NCI-H226 (cell line): ENCODE results near the gene ACIN1.

Experiments
- DNase-seq: peaks from one replicate; pipeline ENCODE4 v3.0.0-alpha.2; 2015

The ACIN1 gene

DNA sequence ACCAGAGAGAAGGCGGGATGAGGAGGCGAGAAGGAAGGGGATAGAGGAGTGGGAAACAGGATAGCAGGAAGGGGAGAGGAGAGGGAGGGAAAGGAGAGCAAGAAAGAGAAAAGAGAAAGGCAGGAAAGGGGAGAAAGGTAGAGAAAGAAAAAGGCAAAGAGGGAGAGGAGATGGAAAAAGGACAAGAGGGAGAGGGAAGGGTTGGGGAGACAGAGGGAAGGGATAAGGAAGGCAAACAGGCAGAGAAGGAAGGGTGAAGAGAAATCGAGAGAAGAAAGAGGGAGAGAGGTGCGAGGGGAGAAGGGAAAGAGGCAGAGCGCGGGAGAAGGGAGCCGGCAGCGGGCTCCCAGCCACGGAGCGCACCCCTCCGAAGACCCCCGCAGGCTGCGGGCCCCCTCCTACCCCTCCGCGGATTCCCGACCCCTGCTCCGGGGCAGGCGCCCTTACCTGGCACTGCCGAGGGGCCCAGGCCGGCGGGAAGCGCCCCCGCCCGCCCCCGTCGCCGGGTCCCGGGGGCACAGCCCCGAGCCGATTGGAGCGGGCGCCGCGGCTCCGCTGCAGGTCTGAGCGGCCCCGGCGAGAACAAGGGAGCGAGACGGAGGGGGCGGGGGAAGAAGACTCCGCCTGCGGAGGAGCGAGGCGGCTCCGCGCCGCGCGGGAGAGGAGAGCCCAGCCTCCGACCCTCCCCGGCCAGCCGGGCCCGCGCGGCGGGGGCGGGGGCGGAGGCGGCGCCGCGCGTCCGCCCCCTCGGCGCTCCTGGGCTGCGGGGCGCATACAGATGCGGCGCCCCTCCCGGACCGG, 37.8 kb downstream of the ACIN1 start, which contains the start of gene CDH24:
CDH24 (minus strand) TSS at position 565 of the 801 bp plus-strand sequence. CDS start 1,787 bp downstream, outside the sequence.
- peak; percentile 77 for DNase-seq

DNA sequence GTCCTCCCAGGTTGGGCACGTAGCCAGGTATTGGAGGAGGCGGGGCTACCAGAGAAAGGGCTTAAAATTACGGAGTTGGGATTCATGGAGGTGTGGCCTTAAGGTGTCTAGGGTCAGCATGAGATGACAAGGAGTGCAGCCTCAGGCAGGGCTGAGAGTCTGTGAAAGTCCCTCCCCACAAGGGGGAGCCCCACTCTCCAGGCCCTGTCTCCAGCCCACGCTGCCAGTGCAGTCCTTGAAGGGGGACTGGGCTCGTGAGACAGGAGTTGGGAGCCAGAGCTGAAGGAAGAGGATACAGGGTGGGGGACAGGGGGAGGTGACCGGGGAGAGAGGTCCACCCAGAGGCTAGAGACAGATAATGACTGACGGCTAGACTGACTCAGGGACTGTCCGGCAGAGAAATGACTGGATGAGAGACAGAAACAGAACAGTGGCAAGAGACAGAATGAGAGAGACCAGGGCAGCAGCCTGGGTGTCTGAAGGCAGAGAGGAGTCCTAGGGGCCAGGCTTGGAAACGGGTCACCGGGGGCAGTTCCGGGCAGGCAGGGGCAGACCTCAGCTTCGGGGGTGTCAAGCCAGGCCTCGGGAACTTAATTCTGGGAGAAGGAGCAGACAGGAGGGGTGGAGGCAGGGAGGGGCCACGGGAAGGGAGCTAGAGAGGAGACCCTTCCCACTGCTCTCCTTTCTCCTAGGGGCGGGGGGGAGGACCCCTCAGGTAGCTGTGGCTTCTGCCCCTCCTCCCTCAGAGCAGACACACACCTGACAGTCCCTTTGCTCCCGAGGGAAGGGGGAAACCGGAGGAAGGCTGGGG, 38.6 kb downstream of the ACIN1 start:
- peak; percentile 53 for DNase-seq

DNA sequence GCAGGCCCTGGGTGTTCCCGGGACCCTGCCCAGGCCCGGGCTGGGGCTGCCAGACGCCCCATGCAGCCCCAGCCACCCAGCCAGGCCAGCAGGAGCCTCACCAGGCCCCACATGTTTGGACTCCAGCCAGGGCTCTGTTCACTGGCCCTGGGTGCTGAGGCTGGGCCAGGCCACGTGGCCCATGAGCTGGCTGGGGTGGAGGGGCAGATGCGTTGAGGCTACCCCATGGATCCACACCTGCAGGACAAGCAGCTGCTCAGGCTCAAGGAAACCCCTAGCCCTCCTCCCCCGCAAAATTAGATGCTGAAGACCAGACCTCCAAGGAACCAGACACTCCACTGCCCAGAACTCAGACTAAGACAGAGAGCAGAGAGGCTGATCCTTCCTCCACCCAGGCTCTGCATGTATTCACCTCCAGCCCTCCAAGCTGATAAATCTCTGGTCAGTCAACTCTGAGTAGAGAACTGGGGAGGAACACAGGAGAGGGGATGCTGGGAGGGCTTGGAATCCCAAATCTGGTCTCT, 39.3 kb downstream of the ACIN1 start:
- DNase-seq, result no peak

DNA sequence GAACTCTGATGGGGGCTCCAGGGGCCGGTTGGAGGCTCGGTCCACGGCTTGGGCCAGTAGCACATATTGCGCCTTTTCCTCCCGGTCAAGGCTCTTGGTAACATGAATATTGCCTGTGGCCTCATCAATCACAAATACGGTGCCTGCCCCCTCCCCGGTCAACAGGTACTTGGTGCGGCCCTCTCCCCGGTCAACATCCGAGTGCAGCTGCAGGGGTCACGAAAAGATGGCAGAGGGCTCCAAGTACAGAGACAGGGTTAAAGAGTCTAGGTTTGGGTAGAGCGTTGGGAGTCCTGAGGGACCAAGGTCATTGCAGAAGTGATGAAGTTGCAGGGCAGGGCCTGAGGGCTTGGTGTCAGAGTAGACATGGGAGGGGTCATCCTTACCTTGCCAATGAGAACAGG, 39.8 kb downstream of the ACIN1 start:
- DNase-seq, result no peak

DNA sequence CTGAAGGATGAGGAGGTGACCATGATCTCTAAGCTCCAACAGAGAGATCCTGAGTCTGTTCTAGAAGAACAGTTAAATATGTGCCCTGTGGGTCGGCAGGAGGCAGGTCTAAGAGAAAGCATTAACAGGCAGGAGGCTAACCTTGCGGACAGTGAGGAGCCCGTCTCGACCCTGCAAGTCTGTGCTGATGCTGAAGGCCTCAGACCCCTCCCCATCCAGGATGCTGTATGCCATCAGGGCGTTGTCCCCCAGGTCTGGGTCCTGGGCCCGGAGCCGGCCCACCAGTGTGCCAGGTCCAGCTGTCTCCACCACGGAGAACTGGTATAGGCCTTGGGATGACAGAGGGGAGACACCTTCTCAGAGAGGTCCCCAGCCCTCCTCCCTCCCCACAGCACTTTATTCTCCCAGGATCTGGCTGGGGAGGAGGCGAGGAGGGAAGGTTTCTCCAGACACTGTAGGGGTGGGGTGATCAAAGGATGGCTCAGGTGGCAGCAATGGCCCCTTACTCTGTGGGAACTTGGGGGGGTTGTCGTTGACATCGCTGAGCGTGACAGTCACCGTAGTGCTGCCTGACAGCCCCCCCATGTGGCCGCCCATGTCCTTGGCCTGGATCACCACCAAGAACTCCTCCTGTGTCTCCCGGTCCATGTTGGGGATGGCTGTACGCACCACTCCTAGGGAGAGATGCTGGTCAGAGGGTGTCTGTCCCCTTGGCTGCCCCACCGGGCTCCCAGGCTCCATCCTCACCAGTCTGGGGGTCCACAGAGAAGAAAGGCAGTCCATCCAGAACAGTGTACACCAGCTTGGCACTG, 40.7 kb downstream of the ACIN1 start:
- no peak for DNase-seq

DNA sequence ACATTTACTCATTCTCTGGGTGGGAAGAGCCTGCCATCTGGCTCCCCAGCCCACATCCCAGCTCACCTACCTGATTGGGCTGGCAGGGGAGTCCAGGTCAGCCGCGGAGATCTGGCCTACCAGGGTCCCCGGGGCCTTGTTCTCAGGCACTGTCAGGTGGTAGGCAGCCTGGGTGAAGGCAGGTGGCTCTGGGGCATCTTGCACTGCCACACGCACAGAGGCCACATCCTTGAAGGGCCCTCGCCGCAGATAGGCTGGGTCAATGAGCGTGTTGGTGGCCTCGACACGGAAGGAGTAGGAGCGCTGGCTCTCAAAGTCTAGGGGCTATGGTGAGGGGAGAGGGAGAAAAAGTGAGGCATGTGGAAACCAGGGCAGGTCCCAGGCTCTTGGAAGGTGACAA, 41.5 kb downstream of the ACIN1 start:
- no peak for DNase-seq

DNA sequence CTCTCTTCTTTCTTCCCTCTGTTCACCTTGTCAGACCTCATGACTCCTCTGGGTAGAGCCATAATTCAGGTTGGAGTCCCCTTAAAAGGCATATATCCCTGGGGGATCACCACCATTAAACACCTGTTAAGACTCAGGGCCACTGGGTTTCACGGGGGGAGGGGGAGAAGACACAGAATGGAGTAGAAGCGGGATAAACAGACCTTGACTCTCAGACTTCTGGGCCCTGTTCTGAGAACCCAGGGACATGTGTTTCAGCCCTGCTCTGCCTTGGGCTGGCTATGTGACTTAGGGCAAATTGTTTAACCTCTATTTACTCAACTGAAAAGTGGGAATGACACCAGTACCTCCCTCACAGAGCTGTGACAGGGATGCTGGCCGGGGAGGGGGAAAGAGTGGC, 42.3 kb downstream of the ACIN1 start:
- DNase-seq, result no peak

DNA sequence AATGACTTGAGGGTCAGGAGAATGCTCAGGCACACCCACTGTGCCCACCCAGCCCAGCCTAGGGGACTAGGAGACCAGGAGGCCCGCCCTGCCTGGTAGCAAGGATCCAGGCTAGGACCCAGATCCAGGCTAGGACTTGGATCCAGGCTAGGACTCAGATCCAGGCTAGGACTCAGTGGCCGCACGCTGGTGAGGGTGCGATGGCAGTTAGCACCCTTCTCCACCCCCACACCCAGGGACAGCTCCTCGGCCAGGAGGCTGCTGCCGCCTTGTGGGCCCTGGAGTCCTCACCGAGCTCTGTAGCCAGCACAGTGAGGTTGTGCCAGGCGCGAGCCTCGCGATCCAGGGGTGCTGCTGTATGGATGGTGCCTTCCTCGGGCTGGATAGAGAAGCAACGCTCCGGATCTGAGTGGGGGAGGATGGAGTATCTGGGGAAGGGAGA, 42.7 kb downstream of the ACIN1 start:
- no peak for DNase-seq

DNA sequence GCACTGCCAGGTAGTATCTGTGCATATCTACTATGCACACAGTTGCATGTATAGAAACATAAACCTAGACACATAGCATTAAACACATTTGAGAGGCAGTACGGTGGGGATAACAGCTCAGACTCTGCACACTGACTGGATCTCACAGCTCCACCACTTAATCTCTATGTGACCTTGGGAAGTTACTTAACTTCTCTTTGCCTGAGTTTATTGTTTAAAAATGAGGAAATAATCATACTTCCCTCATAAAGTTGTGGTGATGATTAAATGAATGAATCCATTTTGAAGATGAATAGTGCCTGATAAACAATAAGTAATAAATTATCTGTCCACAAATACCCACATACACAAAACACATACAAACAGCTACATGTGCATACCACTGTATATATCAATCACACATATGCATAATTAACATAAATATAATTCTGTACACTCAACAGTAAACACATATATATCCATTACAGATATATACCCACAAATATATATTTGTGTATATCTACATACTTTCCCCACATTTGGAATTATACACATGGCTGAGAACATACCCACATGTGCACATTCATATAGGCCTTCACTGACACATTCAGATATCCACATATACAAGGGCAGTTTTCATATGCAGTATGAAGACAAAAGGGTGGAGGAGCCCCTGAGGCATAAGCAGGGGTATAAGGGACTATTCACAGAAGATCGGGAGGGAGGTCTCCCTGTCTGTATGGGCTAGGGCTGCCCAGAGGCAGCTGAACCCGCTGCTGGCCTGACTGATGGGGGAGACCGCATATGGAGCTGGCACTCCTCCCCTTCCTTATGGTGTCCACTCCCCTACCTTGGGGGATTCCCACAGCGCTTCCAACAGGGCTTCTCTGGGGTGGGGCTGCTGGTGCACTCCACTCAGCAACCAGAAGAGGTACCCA, 43.5 kb downstream of the ACIN1 start:
- DNase-seq, result no peak

DNA sequence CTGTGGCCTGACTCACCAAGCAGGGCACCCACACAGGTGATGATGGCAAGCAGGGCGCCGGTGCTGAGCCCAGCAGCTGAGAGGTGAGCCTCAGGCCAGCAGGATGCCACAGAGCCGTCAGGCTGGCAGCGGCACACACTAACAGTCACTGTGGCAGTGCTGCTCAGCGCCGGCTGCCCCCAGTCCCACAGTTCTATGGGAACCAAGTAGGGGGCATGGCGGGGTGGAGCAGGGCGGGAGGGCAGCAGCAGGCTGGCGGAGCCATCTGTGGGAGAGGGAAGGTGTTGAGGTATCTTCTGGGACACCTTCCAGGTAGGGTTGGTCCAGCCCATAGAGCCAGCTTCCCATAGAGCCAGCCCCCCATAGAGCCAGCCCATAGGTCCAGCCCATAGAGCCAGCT, 45.9 kb downstream of the ACIN1 start:
- DNase-seq, result no peak

DNA sequence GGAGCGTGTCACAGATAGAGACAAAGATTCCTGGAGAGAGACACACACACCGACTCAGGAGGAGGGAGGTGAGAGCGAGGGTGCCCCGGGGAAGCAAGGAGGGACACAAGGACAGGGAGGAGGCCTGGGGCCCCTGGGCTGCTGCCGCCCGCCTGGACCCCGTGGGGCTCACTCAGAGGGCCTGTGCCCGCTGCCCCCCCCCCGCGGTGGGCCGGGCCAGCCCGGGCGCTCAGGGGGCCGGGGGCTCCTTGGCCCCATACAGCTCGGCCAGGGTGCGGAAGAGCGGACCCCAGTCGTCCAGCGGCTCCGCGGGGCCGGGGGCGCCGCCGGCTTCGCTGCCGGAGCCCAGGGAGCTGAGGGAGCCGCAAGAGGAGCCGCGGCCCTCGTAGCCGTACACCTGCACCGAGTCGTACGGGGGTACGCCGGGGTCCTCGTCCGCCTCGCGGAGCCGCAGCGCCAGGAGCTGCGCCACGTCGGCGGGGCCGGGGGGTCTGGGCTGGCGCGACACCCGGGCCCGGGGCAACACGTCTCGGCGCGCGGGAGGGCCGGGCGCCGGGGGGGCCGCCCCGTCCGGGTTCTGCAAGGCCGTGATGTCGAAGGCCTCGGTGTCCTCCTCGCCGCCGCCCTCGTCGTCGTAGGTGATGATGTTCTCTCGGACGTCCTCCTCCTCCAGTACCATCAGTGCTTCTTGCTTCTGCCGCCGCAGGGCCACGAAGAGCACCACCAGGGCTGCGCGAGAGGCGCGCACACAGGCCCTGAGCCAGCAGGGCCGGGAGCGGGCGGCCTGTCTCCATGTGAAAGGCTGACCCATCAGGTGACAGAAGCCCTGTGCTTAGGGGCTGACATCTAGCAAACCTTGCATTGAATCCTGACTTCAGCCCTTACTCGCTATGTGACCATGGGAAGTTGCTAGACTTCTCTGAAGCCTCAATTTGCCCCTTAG, 46.9 kb downstream of the ACIN1 start:
- no peak for DNase-seq

DNA sequence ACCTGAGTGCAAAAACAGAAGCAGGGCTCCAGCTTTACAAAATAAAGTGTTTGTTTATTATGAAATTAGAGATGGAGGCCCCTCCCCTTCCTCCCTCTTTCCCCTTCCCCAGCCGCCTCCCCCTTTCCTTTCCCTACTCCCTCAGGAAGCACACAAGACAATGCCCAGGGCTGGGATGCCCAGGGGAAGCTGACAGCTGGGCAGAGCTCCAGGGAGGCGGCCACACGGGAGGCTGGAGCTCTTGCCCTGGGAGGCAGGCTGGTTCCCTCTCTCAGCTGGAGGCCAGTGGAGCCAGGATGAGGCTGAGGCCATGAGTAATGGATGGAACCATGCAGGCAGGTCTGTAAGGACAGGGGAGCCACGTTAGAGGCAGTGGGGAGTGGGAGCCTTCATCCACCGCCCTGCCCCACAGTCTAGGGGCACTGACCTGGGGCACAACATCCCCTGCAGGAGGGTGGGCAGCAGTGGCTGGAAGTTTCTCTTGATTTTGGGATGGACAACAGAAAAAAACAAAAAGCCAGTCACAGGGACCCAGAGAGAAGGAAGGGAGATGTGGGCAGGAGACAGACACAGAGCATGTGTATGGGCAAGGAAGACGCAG, 47.8 kb downstream of the ACIN1 start:
- peak; percentile 74 for DNase-seq

DNA sequence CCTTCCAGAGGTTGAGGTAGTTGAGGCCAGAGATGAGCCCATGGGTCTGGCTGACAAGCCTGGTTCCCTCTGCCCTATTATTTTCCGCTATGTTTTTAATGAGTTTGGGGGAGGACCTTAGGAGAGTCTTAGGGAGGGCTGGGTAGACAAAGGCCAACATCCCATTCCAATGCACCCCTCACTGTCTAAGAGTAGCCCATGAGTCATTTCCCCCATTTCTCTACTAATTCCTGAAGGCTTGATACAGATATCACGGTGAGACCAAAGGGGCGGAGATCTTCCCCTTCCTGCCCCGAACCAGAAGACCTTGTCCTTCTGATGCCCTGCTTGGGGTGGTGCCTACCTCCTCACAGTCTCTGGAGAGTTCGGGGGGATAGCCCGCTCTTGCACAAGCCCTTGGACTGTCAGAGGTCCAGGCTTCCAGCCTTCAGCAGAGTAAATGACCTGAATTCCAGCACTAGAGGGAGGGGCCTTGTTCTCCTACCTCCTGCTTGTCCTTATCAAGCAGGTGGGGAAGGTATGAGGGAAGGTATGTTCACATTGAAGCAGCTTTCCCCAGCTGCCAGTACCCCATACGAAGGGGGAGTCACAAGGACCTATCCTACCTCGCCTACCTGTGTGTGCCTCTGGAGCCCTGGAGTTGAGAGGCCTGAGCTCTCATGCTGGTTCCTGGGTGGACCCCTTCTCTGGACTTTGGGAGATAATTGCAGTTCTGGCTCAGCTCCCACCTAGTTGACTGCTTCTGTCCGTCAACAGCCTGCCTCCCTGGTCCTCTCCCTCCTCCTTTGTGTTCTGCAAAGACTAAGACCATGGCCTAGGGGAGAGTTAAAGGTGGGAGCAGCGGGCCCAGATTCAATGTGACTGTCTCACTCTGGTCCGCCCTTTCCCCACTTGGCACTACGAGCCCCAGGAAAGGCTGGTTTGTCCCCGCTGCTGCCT, 49.2 kb downstream of the ACIN1 start:
- DNase-seq, result peak; percentile 65

DNA sequence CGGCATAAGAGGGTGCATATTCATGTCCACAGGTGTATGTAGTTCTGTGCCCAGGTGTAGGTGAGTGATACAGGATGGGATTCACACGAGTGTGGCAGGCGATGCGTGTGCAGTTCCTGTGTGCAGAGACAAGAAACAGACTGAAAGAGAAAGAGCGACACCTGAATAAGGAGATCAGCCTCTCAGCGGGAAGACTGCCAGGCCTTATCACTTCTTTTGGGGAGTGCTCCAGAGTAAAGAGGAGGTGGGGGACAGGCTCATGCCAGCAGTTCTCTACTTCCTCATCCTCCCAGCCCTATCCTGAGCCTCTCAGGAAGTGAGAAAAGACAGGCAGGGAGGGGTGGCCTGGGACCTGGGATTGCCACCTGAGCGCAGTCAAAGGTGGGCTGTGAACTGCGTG, 50.1 kb downstream of the ACIN1 start:
- peak; percentile 24 for DNase-seq

DNA sequence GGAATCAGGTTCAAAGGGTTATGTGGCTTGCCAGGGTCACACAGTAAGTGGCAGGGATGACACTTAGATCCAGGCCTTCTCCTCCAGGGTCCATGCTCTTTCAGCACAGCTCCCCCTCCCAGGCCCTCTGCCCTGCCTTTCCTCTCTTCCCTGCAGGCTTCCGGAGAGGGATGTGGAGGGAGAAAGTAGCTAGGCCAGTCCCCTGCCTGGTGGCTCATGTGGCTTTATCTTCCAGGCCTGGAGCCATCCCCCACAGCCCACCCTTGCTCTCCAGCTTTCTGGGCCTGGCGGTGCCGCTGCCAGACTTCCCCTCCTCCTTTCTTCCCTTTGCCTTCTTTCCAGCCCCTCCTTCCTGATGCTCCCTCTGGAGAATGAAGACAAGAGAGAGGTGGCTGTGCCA, 51.2 kb downstream of the ACIN1 start:
- DNase-seq, result no peak

DNA sequence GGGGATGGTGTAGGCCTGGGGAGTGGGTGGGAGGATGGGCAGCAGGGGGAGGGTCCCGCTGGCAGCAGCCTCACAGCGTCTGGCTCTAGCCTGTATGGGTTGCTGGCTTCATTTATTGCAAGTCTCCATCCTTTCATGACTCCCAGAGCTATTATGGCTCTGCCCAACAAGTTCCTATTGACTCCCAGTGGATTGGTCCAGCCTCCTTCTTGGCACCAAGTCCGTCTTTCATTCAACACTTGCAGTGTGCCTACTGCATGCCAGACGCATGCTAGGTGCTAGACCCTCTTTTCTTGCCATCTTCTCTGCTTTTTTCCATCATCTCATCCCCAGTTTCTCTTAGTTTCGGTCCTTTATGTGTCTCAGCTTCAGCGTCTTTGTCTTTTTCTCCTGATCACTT, 51.8 kb downstream of the ACIN1 start:
- no peak for DNase-seq

DNA sequence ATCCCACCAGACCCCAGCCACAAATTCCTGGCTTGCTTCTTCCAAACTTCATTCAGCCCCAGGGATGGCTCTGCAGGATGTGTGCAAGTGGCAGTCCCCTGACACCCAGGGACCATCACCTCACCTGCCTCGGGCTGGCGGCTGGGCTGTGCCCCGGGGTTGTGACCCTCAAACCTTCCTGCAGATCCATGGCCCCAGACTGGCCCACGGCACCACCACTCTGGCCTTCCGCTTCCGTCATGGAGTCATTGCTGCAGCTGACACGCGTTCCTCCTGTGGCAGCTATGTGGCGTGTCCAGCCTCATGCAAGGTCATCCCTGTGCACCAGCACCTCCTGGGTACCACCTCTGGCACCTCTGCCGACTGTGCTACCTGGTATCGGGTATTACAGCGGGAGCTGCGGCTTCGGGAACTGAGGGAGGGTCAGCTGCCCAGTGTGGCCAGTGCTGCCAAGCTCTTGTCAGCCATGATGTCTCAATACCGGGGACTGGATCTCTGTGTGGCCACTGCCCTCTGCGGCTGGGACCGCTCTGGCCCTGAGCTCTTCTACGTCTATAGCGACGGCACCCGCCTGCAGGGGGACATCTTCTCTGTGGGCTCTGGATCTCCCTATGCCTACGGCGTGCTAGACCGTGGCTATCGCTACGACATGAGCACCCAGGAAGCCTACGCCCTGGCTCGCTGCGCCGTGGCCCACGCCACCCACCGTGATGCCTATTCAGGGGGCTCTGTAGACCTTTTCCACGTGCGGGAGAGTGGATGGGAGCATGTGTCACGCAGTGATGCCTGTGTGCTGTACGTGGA, 52.6 kb downstream of the ACIN1 start, which contains the start of gene PSMB11:
PSMB11 (plus strand) TSS at position 51 of the 804 bp plus-strand sequence; CDS start at position 65, 14 bp downstream.
- DNase-seq, result no peak

DNA sequence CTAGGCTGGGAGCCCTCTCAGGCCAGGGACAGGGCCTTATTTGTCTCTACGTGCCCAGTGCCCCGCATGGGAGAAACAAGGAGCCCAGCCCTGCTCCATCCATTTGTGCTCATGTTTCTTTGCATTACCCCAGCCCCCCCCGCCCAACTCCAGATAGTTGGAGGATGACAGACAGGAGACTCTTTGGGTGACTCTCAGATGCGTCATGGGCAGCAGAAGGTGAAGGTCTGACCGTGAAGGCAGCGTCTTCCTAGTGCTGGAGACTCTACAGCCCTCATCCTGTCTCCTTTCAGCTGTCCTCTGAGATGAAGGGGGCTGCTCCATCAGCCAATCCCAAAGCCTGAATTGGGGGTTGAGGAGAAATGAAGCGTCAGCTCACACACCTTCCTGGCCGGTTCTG, 53.2 kb downstream of the ACIN1 start:
- no peak for DNase-seq
